EL (cell line): Measurements from ENCODE around the gene NANOS1.

Experiments
- DNase-seq: peaks from one replicate; pipeline ENCODE4 v3.0.0-alpha.2; 2016

The NANOS1 gene

DNA sequence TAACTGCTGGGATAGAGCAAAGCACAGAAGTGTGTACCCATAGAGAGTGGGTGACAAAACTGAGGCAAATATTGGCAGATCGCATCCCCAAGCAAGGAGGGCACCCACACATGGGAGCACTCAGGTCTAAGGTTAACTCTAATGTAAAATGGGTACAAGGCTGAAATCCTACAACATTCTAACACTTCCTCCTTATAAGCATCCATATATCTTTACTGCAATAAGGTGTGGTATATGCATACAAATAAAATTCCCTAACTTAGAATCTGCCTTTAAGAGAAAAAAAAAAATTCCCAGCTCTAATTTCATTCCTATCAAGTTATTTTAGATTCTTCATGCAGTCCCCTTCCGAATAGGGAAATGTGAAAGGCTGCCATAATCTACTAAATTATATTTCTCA is 32.4 kb downstream of the NANOS1 start:
- DNase-seq = no peak

GRCh38 chr10:119070395-119071165 is 41.1 kb downstream of the NANOS1 start:
- no peak for DNase-seq

DNA sequence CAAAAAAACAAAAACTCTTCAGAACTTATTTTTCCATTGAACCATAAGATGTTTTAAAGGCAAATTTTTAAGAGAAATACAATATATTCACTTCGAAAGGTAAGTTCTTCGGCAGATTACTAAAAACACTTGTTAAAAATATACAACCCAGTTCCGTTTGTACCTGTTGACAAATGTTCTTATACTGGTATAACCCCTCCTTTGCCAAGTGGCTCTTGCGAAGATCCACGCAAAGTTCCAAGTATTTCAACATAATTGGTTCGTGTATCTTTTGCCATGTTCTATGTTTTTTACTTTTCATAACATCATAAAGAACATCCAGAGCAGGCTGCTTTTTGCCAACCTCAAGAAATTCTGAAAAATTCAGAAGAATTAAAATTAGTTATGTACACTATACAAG is 44.1 kb downstream of the NANOS1 start:
- no peak for DNase-seq

- no peak for DNase-seq
Measured at GRCh38 chr10:119078422-119079179, 49.1 kb downstream of the NANOS1 start.

- DNase-seq = peak; percentile 79
Measured at GRCh38 chr10:119079599-119080520, 50.3 kb downstream of the NANOS1 start.

DNA sequence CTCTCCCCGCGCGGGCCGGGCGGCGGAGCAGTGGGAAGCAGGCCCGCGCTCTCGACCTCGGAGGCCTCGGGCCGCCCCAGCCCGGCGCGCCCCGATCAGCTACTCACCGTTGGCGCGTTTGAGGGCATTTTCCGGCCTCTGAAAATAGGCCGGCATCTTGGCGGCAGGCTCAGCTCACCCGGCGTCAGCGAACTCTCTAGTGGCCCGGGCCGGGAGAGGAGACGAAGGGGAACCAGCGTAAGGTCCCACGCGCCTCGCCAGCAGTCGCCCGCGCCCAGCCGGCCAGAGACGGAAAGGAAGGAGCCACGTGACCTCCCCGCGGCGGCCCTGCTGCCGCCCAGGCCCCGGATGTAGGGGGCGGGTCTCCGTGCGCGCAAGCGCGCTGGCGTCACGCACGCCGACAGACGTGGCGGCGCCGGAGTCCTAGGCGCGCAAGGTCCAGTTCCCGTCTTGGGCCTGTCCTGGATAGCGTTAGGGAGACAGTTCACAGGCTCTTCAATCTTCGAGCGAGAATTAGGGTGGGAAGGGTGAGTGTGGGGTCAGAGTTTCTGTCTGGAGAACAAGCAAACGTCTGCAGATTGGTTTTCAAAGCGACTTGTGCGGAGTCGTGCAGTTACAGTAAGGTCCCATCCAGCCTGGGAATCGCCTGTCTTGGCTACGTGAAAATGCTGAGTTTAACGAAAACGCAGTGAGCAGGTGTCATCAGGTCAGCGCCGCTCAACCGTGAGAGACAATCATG is 51.2 kb downstream of the NANOS1 start, which contains the start of gene EIF3A:
TSS of gene EIF3A (minus strand) at position 297 of the 739 bp plus-strand sequence. CDS start at position 156, 141 bp downstream.
- peak; percentile 92 for DNase-seq
